Measurements from ENCODE around the gene GPR89A. TPM values are rescaled to one million over a fixed set of nuclear protein-coding genes. Genes with fewer than 3 reads are reported as not detected.

GPR89A gene
- total and polyA plus RNA-seq, 2 of the 8 experiments (the other 6 are each of a cell fraction or from before 2014, with no cell fraction given) = 26.8 to 46.6 TPM

DNA sequence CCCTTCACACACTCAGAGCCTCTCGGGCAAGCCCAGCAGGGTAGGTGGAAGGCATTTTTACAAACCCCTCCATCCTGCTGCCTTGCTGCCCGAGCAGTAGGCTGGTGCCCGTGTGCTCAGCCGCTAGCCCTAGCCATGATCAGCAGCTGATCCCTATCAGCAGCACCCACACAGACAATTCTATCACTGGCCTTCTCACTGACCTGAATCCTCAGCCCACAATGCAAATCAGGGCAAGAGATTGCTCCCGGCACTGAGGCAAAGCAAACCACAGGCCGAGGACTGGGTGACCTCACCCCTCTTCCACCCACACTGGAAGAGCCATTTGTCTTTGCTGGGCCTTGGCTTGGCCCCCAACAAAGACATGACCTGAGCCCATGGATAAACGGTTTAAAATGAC lies 100.3 kb downstream of the GPR89A start:
- CTCF ChIA-PET (ENCODE audit: partially characterized antibody) = interaction anchor here (1.7 to 2.4 kb wide), 2 partner anchors 9 to 13 kb away, joined by 3 to 20 read pairs; no protein-coding TSS in a partner anchor

More for the DNA sequence above, 100.3 kb downstream of the GPR89A start:
- Histone ChIP-seq H3K4me3 (ENCODE audit: extremely low read depth in 1 of 4, insufficient read depth in 2 of 4, low read depth in 3 of 4, low read length in 4 of 4) (no peak overlapping the region), H3K4me2 (ENCODE audit: insufficient read depth in 1 of 2, low read depth in 2 of 2, low read length in 2 of 2) (no peak overlapping the region), H3K9me3 (ENCODE audit: insufficient read depth in 2 of 2, low read depth in 1 of 2, low read length in 1 of 2) (no peaks in the 10 kb centered on the region), H4K91ac (replicated peaks; ENCODE audit: insufficient read length, low read length) (no peak overlapping the region), H2BK15ac (ENCODE audit: low read length) (no peak overlapping the region), H3K36me3 (ENCODE audit: control insufficient read depth in 2 of 4, insufficient read depth in 4 of 4, low read length in 3 of 4) (no peaks in the 10 kb centered on the region), H4K5ac (ENCODE audit: insufficient read length, low read depth, low read length) (no peak overlapping the region), H3K27ac (ENCODE audit: low read depth, low read length) (no peak overlapping the region), H3K79me1 (ENCODE audit: low read depth, low read length) (no peaks in the 10 kb centered on the region), H3K56ac (replicated peaks; ENCODE audit: insufficient read length, low read depth, low read length) (no peak overlapping the region), H2AK5ac (ENCODE audit: low read depth, low read length) (no peak overlapping the region), H3K23me2 (ENCODE audit: low read depth, low read length) (no peaks in the 10 kb centered on the region), H3K14ac (ENCODE audit: insufficient read length) (no peak overlapping the region), H3K9ac (replicated peaks in 1 of 4; ENCODE audit: extremely low read depth in 1 of 4, low read depth in 3 of 4, low read length in 3 of 4) (no peak overlapping the region), H2BK20ac (ENCODE audit: low read length) (0 out of 2 replicates have a peak overlapping the region, but pooled peaks have one; percentile 41), H3K23ac (ENCODE audit: insufficient read length) (no peak overlapping the region), H3K4ac (replicated peaks; ENCODE audit: insufficient read length, low read depth, low read length) (no peak overlapping the region), H2BK12ac (ENCODE audit: low read depth, low read length) (no peak overlapping the region), H2BK120ac (replicated peaks; ENCODE audit: low read depth, low read length) (no peak overlapping the region), H2AFZ (ENCODE audit: low read length) (peak overlapping the region; percentile 51; the same call in 1 of the 2 replicates), H3K79me2 (ENCODE audit: control insufficient read depth in 1 of 2, insufficient read depth in 2 of 2, low read length in 2 of 2) (no peaks in the 10 kb centered on the region), H3K18ac (ENCODE audit: extremely low read depth, low read length) (no peak overlapping the region), H4K20me1 (replicated peaks in 1 of 2; ENCODE audit: control insufficient read depth in 1 of 2, insufficient read depth in 2 of 2, low read length in 2 of 2) (no peaks in the 10 kb centered on the region), H3K27me3 (replicated peaks in 1 of 4; ENCODE audit: control insufficient read depth in 3 of 4, extremely low read depth in 1 of 4, insufficient read depth in 3 of 4, low read length in 3 of 4) (no peaks in the 10 kb centered on the region), H2BK5ac (ENCODE audit: low read depth, low read length) (0 out of 2 replicates have a peak overlapping the region, but pooled peaks have one; percentile 10), H4K8ac (ENCODE audit: extremely low read depth, insufficient read depth, low read length) (no peak overlapping the region; the same call in 1 of the 2 replicates), H3K4me1 (replicated peaks in 1 of 4; ENCODE audit: control insufficient read depth in 3 of 4, insufficient read depth in 4 of 4, low read length in 3 of 4) (peaks cover 0 to 10% (median 5%) of the 10 kb centered on the region in 4 experiments; a peak in 6 of 7 replicates)
- POLR2A ChIA-PET (ENCODE audit: partially characterized antibody) = interaction anchor here (1.9 kb wide), 1 partner anchor 8 kb away, joined by 4 read pairs; no protein-coding TSS in a partner anchor
- FAIRE-seq (no peak), DNase-seq (ENCODE audit: low read depth in 1 of 2, low spot score in 2 of 2) (no peak)
- 87% methylated on average over 7 of the region's 7 CpGs; no CpG with 5 or more reads in 1 of the 2 experiments for WGBS, 2 experiments (ENCODE audit: extremely low coverage in 1 of 2, insufficient coverage in 1 of 2, insufficient read length in 1 of 2, insufficient replicate concordance in 2 of 2, low coverage in 1 of 2, low lambda C conversion rate in 2 of 2, missing lambda C conversion rate in 1 of 2)
- TF ChIP-seq SP1 (IDR thresholded peaks at IDR 0.05; ENCODE audit: low read depth, low read length) = no peak
- TF ChIP-seq CEBPB (IDR thresholded peaks at IDR 0.05; ENCODE audit: low read depth, low read length) = no peak
- TF ChIP-seq, protein P1, sequence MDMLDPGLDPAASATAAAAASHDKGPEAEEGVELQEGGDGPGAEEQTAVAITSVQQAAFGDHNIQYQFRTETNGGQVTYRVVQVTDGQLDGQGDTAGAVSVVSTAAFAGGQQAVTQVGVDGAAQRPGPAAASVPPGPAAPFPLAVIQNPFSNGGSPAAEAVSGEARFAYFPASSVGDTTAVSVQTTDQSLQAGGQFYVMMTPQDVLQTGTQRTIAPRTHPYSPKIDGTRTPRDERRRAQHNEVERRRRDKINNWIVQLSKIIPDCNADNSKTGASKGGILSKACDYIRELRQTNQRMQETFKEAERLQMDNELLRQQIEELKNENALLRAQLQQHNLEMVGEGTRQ (IDR thresholded peaks at IDR 0.05; ENCODE audit: low read length) = no peak
- no peak for TF ChIP-seq SAP30 (IDR thresholded peaks at IDR 0.05; ENCODE audit: insufficient read depth, insufficient replicate concordance, low read length)
- no peak for TF ChIP-seq CHD2 (IDR thresholded peaks at IDR 0.05; ENCODE audit: low read length)
- TF ChIP-seq TCF12 (IDR thresholded peaks at IDR 0.05; ENCODE audit: low read depth, low read length) = no peak
- no peak for TF ChIP-seq BRCA1 (IDR thresholded peaks at IDR 0.05; ENCODE audit: low read depth, low read length)
- no peak for TF ChIP-seq CTBP2 (IDR thresholded peaks at IDR 0.05; ENCODE audit: borderline replicate concordance, insufficient read depth, insufficient read length, low read length)
- TF ChIP-seq MAFK (IDR thresholded peaks at IDR 0.05; ENCODE audit: low read depth, low read length) = no peak
- TF ChIP-seq CREB1 (IDR thresholded peaks at IDR 0.05) = no peak
- no peak for TF ChIP-seq POLR2A (IDR thresholded peaks at IDR 0.05; ENCODE audit: control extremely low read depth in 1 of 2, low read depth in 2 of 2, low read length in 2 of 2)
- no peak for TF ChIP-seq BCL11A (IDR thresholded peaks at IDR 0.05; ENCODE audit: low read depth in 2 of 2, low read length in 2 of 2)
- no peak for TF ChIP-seq YY1 (IDR thresholded peaks at IDR 0.05; ENCODE audit: low read depth, low read length)
- TF ChIP-seq TEAD4 (IDR thresholded peaks at IDR 0.05; ENCODE audit: low read depth, low read length) = no peak

Measured in H1 (cell line).